ENCODE measurements around the gene NOX3.
"Not testable (repeated sequence)": the region's sequence is repeated elsewhere in the genome, so short reads cannot be mapped to it uniquely, and the experiment has no call there.

NOX3 gene

DNA sequence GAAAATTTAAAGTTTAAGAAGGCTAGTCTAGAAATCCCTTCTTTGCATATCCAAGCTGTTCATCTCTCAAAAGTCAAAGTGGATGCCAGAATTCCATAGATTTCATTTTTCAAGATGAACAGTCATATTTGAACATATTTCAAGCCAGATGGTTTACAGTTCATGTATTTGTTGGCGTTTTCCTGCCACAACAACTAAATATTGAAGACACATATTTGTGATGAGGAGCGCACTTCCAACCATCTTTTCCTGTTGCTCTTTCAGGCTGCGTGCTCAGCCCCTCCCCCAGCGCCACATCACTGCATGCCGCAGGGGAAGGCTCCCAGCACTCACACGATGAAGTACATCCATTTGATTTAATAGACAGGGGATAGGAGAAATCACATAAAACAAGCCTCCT, 5.9 kb upstream of the NOX3 start:
- TF ChIP-seq, protein P1, sequence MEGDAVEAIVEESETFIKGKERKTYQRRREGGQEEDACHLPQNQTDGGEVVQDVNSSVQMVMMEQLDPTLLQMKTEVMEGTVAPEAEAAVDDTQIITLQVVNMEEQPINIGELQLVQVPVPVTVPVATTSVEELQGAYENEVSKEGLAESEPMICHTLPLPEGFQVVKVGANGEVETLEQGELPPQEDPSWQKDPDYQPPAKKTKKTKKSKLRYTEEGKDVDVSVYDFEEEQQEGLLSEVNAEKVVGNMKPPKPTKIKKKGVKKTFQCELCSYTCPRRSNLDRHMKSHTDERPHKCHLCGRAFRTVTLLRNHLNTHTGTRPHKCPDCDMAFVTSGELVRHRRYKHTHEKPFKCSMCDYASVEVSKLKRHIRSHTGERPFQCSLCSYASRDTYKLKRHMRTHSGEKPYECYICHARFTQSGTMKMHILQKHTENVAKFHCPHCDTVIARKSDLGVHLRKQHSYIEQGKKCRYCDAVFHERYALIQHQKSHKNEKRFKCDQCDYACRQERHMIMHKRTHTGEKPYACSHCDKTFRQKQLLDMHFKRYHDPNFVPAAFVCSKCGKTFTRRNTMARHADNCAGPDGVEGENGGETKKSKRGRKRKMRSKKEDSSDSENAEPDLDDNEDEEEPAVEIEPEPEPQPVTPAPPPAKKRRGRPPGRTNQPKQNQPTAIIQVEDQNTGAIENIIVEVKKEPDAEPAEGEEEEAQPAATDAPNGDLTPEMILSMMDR (IDR thresholded peaks at IDR 0.05; ENCODE audit: low read depth, low read length) = no peak

DNA sequence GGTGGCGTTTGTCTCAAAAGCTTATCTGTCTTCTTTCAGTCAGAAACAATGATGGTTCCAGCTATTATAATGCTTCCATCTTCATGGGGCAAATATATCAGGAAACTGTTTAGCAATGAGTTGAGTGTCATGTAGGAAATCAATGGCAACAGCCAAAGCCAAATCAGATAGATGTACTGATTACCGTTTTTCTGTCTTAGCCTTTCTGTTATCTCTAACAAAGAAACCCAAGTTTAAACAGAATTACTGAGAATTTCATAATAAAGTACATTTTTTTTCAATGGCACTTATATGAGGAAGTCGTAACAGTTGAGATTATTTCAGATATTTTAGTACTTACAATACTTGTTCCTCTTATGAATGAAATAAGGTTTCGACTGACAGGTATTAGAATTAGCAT, 1.2 kb downstream of the NOX3 start:
- no peak for DNase-seq (ENCODE audit: extremely low read depth, low read depth)
- TF ChIP-seq, protein P1 (IDR thresholded peaks at IDR 0.05; ENCODE audit: low read depth, low read length) = no peak

More for the DNA sequence above, 5.9 kb upstream of the NOX3 start:
- no peak for DNase-seq (ENCODE audit: extremely low read depth, low read depth)

DNA sequence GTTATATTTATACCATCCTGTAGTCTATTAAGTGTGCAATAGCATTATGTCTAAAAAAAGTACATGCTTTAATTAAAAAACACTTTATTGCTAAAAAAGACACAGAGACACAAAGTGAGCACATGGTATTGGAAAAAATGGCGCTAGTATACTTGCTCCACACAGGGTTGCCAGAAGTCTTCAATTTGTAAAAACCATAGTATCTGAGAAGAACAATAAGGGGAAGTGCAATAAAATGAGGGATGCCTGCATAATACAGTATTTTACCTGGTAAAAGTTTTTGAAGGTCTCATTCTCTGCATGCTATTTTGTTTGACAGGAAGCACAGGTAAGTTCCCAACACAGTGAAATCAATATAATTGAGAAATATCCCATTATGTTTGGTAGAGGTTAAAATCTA, 1.6 kb downstream of the NOX3 start:
- TF ChIP-seq, protein P1 (IDR thresholded peaks at IDR 0.05; ENCODE audit: low read depth, low read length) = no peak
- DNase-seq (ENCODE audit: extremely low read depth, low read depth) = no peak

DNA sequence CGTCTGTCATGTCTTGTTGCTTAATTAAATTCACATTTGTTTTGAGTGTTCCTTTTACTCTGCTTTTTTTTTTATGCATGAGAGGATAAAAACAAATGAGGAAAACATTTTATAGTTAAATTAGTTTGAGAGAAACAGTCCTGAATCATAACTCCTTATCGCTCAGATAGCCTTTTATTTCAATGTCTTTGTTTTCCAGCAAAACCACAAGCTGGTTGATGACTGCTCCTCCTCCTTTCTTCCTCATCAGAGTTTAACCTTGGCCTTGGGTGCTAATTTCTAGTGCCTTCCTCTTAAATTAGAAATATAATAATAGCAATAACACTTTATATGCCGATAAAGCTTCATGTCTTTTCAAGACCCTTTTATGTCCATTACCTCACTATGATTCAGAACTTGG, 3.1 kb downstream of the NOX3 start:
- TF ChIP-seq, protein P1 (IDR thresholded peaks at IDR 0.05; ENCODE audit: low read depth, low read length) = no peak
- DNase-seq (ENCODE audit: extremely low read depth, low read depth) = no peak

DNA sequence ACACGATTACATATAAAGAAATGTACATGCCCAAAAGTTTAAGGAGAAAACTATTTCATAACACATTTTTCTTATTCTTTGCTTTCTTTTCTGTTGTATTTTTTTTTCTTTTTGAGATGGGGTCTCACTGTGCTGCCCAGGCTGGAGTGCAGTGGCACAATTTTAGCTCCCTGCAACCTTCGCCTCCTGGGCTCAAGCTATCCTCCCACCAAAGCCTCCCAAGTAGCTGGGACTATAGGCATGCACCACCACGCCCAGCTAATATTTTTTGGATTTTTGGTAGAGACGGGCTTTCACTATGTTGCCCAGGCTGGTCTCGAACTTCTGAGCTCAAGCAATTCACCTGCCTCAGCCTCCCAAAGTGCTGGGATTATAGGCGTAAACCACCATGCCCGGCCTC, 4.1 kb downstream of the NOX3 start:
- DNase-seq (ENCODE audit: extremely low read depth, low read depth) = not testable (repeated sequence)

DNA sequence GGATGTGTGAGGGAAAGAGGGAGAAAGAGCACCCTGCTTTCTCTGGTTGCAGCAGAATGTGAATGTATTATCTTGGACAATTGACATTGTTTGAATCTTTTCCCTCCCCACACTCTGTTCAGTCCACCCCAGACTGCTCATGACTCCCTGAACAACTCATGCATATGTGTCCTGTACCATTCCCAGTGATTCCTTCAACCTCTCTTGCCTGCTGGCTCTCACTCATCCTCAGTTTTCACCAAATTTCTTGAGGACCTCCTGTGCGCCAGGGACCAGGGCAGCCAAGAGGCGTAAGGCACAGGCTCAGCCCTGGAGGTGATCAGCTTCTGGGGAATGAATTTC, 5.4 kb downstream of the NOX3 start:
- no peak for DNase-seq (ENCODE audit: extremely low read depth, low read depth)
- TF ChIP-seq, protein P1 (IDR thresholded peaks at IDR 0.05; ENCODE audit: low read depth, low read length) = no peak

DNA sequence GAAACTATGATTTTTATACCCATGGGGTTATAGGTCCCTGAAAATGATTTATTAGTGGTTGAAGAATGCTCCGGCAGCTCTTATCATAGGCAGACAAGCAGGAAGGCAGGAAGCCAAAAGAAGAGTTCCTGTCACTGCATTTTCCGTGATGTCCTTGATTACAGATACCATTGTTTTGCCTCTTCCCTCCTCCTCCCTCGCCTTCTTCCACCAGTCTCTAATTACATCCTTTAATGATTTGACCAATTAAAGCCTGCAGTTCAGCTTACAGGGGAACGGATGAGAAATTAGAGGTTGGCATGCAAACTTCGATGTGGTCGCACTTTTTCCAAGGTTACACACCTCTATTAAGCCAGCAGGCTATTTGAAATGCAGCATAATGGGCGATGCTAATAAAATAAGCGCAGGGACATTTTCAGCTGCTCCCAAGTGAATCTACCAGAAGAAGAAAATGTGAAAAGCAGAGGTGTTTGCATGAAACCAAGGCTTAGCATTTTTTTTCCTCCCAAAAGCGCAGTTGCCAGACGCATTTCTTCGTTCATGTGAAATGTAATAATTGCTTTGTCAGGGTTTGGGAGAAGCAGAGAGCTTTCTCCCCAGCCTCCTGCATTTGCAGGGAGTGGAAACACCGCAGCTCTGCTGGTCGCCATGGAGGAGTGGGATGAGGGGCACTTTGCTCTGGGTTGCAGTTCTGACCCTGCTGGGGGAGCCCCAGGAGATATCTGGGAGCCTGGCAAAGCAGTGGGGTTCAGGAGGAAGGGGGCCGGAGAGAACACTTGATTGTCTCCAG, 6.0 kb downstream of the NOX3 start:
- no peak for DNase-seq (ENCODE audit: extremely low read depth, low read depth)
- TF ChIP-seq, protein P1 (IDR thresholded peaks at IDR 0.05; ENCODE audit: low read depth, low read length) = no peak

Data from AG09319 (cell line).